SK-N-SH treated with all-trans-retinoic acid at 6 μM for 48 hours (cell line): Measurements from ENCODE around the gene SAMD13.

Experiments used
- ATAC-seq: fragments of 200-7000 bp; cut with Tn5 transposase; 3 replicates; pipeline ENCODE4 v1.9.1; 2020; ENCODE audit warnings: mild to moderate bottlenecking, moderate library complexity
- ARNTL ChIP-seq: fragments of 450-650 bp; formaldehyde crosslinking; IDR thresholded peaks from 2 replicates; pipeline ENCODE4 v1.5.0; 2020; ENCODE audit warnings: low read depth, mild to moderate bottlenecking, moderate library complexity, borderline replicate concordance
- CREB5 ChIP-seq: fragments of 250-450 bp; sonication (Bioruptor Pico); IDR thresholded peaks from 2 replicates; pipeline ENCODE4 v1.5.1; 2020; ENCODE audit warnings: low read depth, mild to moderate bottlenecking, moderate library complexity
- CSDC2 ChIP-seq: fragments of 250-450 bp; sonication (Bioruptor Pico); IDR thresholded peaks from 2 replicates; pipeline ENCODE4 v1.5.0; 2020; ENCODE audit warnings: mild to moderate bottlenecking, moderate library complexity
- CSRNP3 ChIP-seq: fragments of 250-450 bp; sonication (Bioruptor Pico); IDR thresholded peaks from 2 replicates; pipeline ENCODE4 v1.5.1; 2021; ENCODE audit warnings: mild to moderate bottlenecking, moderate library complexity
- ESRRG ChIP-seq: fragments of 250-450 bp; sonication (Bioruptor Pico); IDR thresholded peaks from 2 replicates; pipeline ENCODE4 v1.6.1; 2021; ENCODE audit warnings: mild to moderate bottlenecking
- GLIS3 ChIP-seq: fragments of 250-450 bp; sonication (Bioruptor Pico); IDR thresholded peaks from 2 replicates; pipeline ENCODE4 v1.5.0; 2020; ENCODE audit warnings: mild to moderate bottlenecking, moderate library complexity
- ISL1 ChIP-seq: fragments of 250-450 bp; sonication (Bioruptor Pico); IDR thresholded peaks from 2 replicates; pipeline ENCODE4 v2.1.2; 2022; ENCODE audit warnings: mild to moderate bottlenecking, moderate library complexity
- OSR1 ChIP-seq: fragments of 250-450 bp; sonication (Bioruptor Pico); IDR thresholded peaks from 2 replicates; pipeline ENCODE4 v1.8.0; 2022; ENCODE audit warnings: moderate library complexity, mild to moderate bottlenecking, inconsistent platforms
- PATZ1 ChIP-seq: fragments of 250-450 bp; sonication (Bioruptor Pico); IDR thresholded peaks from 2 replicates; pipeline ENCODE4 v1.8.0; 2020; ENCODE audit warnings: mild to moderate bottlenecking, moderate library complexity, borderline replicate concordance
- POU6F1 ChIP-seq: fragments of 250-450 bp; sonication (Bioruptor Pico); IDR thresholded peaks from 2 replicates; pipeline ENCODE4 v1.8.0; 2021; ENCODE audit warnings: low read depth, mild to moderate bottlenecking, moderate library complexity, borderline replicate concordance
- PPARA ChIP-seq: fragments of 250-450 bp; sonication (Bioruptor Pico); IDR thresholded peaks from 2 replicates; pipeline ENCODE4 v1.5.0; 2020; ENCODE audit warnings: mild to moderate bottlenecking, borderline replicate concordance
- RARB ChIP-seq: fragments of 250-450 bp; sonication (Bioruptor Pico); IDR thresholded peaks from 2 replicates; pipeline ENCODE4 v1.8.0; 2021; ENCODE audit warnings: mild to moderate bottlenecking, moderate library complexity
- SNAI2 ChIP-seq: fragments of 250-450 bp; sonication (Bioruptor Pico); IDR thresholded peaks from 2 replicates; pipeline ENCODE4 v1.5.0; 2020; ENCODE audit warnings: mild to moderate bottlenecking, moderate library complexity
- TCF4 ChIP-seq: fragments of 250-450 bp; sonication (Bioruptor Pico); IDR thresholded peaks from 2 replicates; pipeline ENCODE4 v1.8.0; 2021; ENCODE audit warnings: mild to moderate bottlenecking, moderate library complexity, borderline replicate concordance
- TOX ChIP-seq: fragments of 250-450 bp; sonication (Bioruptor Pico); IDR thresholded peaks from 2 replicates; pipeline ENCODE4 v1.8.0; 2021; ENCODE audit warnings: mild to moderate bottlenecking, moderate library complexity, borderline replicate concordance
- TSHZ2 ChIP-seq: fragments of 250-450 bp; sonication (Bioruptor Pico); IDR thresholded peaks from 2 replicates; pipeline ENCODE4 v1.5.0; 2020; ENCODE audit warnings: mild to moderate bottlenecking, moderate library complexity
- ZC3H10 ChIP-seq: fragments of 250-450 bp; sonication (Bioruptor Pico); IDR thresholded peaks from 2 replicates; pipeline ENCODE4 v1.5.1; 2021; ENCODE audit warnings: mild to moderate bottlenecking, moderate library complexity
- ZFP3 ChIP-seq: fragments of 250-450 bp; sonication (Bioruptor Pico); IDR thresholded peaks from 2 replicates; pipeline ENCODE4 v1.5.0; 2020; ENCODE audit warnings: mild to moderate bottlenecking, moderate library complexity
- ZFP30 ChIP-seq: fragments of 450-650 bp; formaldehyde crosslinking; IDR thresholded peaks from 2 replicates; pipeline ENCODE4 v1.5.0; 2022; ENCODE audit warnings: mild to moderate bottlenecking, moderate library complexity
- ZNF565 ChIP-seq: fragments of 450-650 bp; formaldehyde crosslinking; conservative IDR thresholded peaks from 2 replicates; pipeline ENCODE4 v1.5.0; 2020; ENCODE audit warnings: low read depth, mild to moderate bottlenecking, moderate library complexity
- ZNF70 ChIP-seq: fragments of 450-650 bp; formaldehyde crosslinking; IDR thresholded peaks from 2 replicates; pipeline ENCODE4 v1.5.0; 2020; ENCODE audit warnings: mild to moderate bottlenecking, moderate library complexity
- ZNF8 ChIP-seq: fragments of 450-650 bp; formaldehyde crosslinking; IDR thresholded peaks from 2 replicates; pipeline ENCODE4 v1.5.0; 2020; ENCODE audit warnings: mild to moderate bottlenecking, moderate library complexity

SAMD13 gene

GRCh38 chr1:84282780-84283333 lies 18.7 kb upstream of the SAMD13 start (continued):
- TF ChIP-seq PATZ1 (CRISPR knock-in tag) (no peak), ZNF565 (CRISPR knock-in tag) (no peak), ZNF70 (CRISPR knock-in tag) (no peak), PPARA (CRISPR knock-in tag) (no peak), OSR1 (no peak), GLIS3 (CRISPR knock-in tag) (no peak), ZNF8 (CRISPR knock-in tag) (no peak), RARB (CRISPR knock-in tag) (no peak)

GRCh38 chr1:84283381-84283780 lies 18.1 kb upstream of the SAMD13 start:
- no peak for TF ChIP-seq TOX
- TF ChIP-seq PATZ1 (CRISPR knock-in tag): no peak
- TF ChIP-seq ZC3H10 (CRISPR knock-in tag): no peak
- no peak for TF ChIP-seq GLIS3 (CRISPR knock-in tag)
- TF ChIP-seq CREB5 (CRISPR knock-in tag): no peak
- no peak for TF ChIP-seq CSDC2
- TF ChIP-seq ZNF8 (CRISPR knock-in tag): no peak
- TF ChIP-seq ZFP3 (CRISPR knock-in tag): no peak
- TF ChIP-seq ARNTL (CRISPR knock-in tag): no peak
- TF ChIP-seq CSRNP3 (CRISPR knock-in tag): no peak
- no peak for TF ChIP-seq ZFP30 (CRISPR knock-in tag)
- TF ChIP-seq ESRRG (CRISPR knock-in tag): no peak
- TF ChIP-seq TCF4 (CRISPR knock-in tag): no peak
- no peak for TF ChIP-seq SNAI2 (CRISPR knock-in tag)
- no peak for TF ChIP-seq PPARA (CRISPR knock-in tag)
- no peak for TF ChIP-seq ZNF565 (CRISPR knock-in tag)
- no peak for TF ChIP-seq POU6F1
- TF ChIP-seq TSHZ2 (CRISPR knock-in tag): no peak
- no peak for TF ChIP-seq RARB (CRISPR knock-in tag)
- TF ChIP-seq ISL1: no peak
- ATAC-seq: no peak
